Mesothelial cell of epicardium (in vitro differentiated cells): Measurements from ENCODE around the gene OR4D9. TPM values are rescaled to one million over a fixed set of nuclear protein-coding genes. Genes with fewer than 3 reads are reported as not detected.

Source experiments
- DNase-seq, 2 experiments: peaks; one replicate each; pipeline ENCODE4 v3.0.0; 2021; ENCODE audit warnings: low spot score in 2 of 2; ENCODE audit not compliant: unreplicated experiment in 2 of 2
- H3K27ac Mint-ChIP-seq: 2 replicates; pipeline ENCODE4 v1.8.0; 2021; ENCODE audit warnings: mixed read lengths
- H3K27me3 Mint-ChIP-seq: 2 replicates; pipeline ENCODE4 v1.8.0; 2021; ENCODE audit warnings: low read depth, mixed read lengths
- H3K36me3 Mint-ChIP-seq: 2 replicates; pipeline ENCODE4 v1.8.0; 2021; ENCODE audit warnings: mixed read lengths
- H3K4me1 Mint-ChIP-seq: 2 replicates; pipeline ENCODE4 v1.8.0; 2021; ENCODE audit warnings: mixed read lengths
- H3K4me3 Mint-ChIP-seq: 2 replicates; pipeline ENCODE4 v1.8.0; 2021; ENCODE audit warnings: mild to moderate bottlenecking, moderate library complexity, mixed read lengths
- H3K9me3 Mint-ChIP-seq: 2 replicates; pipeline ENCODE4 v1.8.0; 2021; ENCODE audit warnings: mixed read lengths
- total RNA-seq: library from RNA; stranded (reverse); gene quantifications from 3 replicates; pipeline ENCODE4 v1.2.1, GENCODE V29; 2021
- TF ChIP-seq, protein P1 (sequence below): fragments of 200-600 bp; sonication (generic); IDR thresholded peaks from one replicate; pipeline ENCODE4 v1.5.0; 2021; ENCODE audit warnings: antibody characterized with exemption; ENCODE audit not compliant: unreplicated experiment

The OR4D9 gene
- total RNA-seq, 1 donor from 2014 or later = not detected

DNA sequence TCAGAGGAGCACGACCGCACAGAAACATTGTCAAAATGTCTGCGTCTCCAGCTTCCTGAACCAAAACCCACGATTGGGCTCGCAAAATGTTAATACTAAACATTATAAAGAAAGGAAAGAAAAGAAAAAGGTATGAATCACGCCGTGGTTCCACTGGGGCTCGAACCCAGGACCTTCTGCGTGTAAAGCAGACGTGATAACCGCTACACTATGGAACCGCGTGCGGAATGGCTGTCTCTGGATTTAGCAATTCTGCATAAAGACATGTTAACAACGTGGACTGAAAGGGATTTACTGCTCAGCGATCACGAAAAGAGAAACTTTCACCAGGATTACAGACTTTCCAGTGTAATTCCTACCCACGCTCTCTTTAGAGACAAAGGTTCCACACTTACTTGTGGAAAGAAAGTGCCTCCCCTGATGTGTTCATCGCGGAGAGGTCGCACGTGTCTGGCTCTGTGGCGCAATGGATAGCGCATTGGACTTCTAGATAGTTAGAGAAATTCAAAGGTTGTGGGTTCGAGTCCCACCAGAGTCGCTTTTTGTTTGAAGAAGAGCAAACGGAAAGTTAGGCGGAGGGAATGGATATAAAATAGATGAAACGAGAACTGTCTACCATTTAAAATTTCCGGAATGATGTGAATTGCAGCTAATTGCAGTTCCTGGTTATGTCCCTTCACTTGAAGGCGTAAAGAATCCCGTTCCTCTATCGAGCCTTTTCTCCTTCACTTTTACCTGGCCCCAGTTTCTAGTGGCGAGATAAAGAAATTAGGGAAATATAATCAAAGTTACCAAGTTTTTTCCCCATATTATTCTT lies 39.7 kb downstream of the OR4D9 start:
- DNase-seq = peak; percentile 59 to 89
- no peaks in the 10 kb centered on the region for H3K9me3 Mint-ChIP-seq
- peak overlapping the region; percentile 90 for H3K4me3 Mint-ChIP-seq
- H3K36me3 Mint-ChIP-seq = no peaks in the 10 kb centered on the region
- H3K27ac Mint-ChIP-seq = peak overlapping the region; percentile 96
- TF ChIP-seq, protein P1, sequence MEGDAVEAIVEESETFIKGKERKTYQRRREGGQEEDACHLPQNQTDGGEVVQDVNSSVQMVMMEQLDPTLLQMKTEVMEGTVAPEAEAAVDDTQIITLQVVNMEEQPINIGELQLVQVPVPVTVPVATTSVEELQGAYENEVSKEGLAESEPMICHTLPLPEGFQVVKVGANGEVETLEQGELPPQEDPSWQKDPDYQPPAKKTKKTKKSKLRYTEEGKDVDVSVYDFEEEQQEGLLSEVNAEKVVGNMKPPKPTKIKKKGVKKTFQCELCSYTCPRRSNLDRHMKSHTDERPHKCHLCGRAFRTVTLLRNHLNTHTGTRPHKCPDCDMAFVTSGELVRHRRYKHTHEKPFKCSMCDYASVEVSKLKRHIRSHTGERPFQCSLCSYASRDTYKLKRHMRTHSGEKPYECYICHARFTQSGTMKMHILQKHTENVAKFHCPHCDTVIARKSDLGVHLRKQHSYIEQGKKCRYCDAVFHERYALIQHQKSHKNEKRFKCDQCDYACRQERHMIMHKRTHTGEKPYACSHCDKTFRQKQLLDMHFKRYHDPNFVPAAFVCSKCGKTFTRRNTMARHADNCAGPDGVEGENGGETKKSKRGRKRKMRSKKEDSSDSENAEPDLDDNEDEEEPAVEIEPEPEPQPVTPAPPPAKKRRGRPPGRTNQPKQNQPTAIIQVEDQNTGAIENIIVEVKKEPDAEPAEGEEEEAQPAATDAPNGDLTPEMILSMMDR = no peak
- H3K27me3 Mint-ChIP-seq = no peaks in the 10 kb centered on the region
- H3K4me1 Mint-ChIP-seq = peaks cover 24% of the 10 kb centered on the region

DNA sequence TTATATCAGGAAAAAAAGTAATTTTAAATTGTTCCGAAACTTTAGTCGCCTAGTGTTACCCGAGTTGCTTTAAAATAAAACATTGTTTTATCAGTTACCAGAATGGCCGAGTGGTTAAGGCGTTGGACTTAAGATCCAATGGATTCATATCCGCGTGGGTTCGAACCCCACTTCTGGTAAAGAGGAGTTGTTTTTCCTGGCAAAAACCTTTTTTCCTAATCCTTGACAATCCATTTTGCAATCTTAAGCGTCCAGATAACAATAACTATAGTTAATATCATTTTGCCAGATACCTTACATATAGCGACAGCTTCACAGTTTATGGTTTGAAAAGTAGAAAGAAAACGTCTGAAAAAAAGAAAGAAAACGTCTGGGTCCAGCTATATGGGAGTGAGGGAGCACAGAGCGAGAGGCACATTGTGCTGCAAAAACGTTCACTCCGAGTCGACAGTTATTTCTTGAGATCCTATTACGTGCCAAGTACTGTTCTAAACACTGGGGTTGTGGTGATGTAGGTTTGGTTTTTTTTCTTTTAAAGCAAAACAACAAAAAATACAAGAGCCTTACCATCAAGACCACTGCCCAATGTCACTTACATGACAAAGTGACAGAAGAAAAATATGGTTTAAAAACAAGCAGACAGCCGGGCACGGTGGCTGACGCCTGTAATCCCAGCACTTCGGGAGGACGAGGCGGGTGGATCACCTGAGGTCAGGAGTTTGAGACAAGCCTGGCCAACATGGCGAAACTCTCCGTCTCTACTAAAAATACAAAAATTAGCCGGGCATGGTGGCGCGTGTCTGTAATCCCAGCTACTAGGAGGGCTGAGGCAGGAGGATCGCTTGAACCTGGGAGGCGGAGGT lies 40.6 kb downstream of the OR4D9 start:
- H3K27ac Mint-ChIP-seq = peak overlapping the region; percentile 96
- TF ChIP-seq, protein P1 = no peak
- peaks cover 28% of the 10 kb centered on the region for H3K4me1 Mint-ChIP-seq
- no peaks in the 10 kb centered on the region for H3K9me3 Mint-ChIP-seq
- no peaks in the 10 kb centered on the region for H3K27me3 Mint-ChIP-seq
- no peak for DNase-seq
- no peaks in the 10 kb centered on the region for H3K36me3 Mint-ChIP-seq
- H3K4me3 Mint-ChIP-seq = peak overlapping the region; percentile 90

DNA sequence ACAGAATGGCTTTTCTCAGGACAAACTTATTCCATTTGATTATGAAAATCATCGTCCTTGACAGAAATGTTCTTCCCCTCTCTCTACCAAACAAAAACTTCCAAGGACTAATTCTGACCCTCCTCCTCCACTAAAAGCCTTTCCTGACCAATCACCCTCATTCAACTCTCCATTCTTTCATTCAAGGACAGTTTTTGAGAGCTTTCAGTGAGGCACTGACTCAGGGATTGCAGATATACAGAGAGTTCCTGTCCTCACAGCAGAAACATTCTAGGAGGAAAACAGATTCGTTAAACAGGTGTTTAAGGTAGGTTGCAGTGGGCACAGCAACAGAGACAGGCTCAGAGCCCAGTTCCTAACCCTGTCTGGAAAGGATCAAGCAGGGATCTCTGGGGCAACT lies 41.5 kb downstream of the OR4D9 start:
- no peaks in the 10 kb centered on the region for H3K27me3 Mint-ChIP-seq
- TF ChIP-seq, protein P1 = no peak
- H3K36me3 Mint-ChIP-seq = no peaks in the 10 kb centered on the region
- peaks cover 27% of the 10 kb centered on the region for H3K4me1 Mint-ChIP-seq
- H3K4me3 Mint-ChIP-seq = peak overlapping the region; percentile 54
- peak overlapping the region; percentile 75 for H3K27ac Mint-ChIP-seq
- no peaks in the 10 kb centered on the region for H3K9me3 Mint-ChIP-seq
- DNase-seq = no peak

DNA sequence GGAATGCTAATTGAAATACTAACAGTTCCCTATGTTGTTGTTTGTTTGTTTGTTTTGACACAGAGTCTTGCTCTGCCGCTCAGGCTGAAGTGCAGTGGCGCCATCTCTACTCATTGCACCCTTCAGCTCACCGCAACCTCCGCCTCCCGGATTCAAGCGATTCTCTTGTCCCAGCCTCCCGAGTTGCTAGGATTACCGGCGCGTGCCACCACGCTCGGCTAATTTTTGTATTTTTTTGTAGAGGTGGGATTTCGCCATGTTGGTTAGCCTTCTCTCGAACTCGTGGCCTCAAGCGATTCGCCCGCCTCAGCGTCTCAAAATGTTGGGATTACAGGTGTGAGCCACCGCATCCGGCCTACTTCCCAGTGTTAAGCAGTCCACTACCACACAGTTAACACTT lies 42.0 kb downstream of the OR4D9 start:
- H3K9me3 Mint-ChIP-seq = no peaks in the 10 kb centered on the region
- H3K27me3 Mint-ChIP-seq = no peaks in the 10 kb centered on the region
- H3K4me3 Mint-ChIP-seq = no peak overlapping the region
- H3K36me3 Mint-ChIP-seq = no peaks in the 10 kb centered on the region
- TF ChIP-seq, protein P1 = no peak
- no peak for DNase-seq
- peaks cover 24% of the 10 kb centered on the region for H3K4me1 Mint-ChIP-seq
- no peak overlapping the region for H3K27ac Mint-ChIP-seq

DNA sequence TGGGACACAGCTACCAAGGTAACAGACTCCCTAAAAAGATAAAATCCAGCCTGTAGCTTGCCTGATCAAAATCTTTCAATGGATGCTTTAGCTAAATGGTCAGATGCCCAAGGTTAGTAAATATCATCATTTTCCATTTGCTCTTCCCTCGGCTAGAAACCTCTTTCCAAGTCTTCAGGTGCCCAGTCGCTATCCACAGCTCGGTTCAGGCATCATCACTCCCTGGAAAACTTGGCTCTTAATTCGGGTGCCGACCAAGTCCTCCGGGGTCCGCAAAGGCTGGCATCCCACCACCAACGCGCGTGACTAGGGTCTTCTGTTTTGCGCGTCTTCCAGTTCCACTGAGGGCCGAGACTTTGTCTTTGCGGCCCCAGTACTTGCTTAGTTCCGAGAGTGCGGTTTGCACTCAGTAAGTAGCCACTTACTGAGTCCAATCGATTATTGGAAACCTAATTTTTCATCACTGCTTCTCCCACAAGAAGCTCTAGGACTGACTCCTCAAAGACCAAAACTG lies 44.3 kb downstream of the OR4D9 start:
- H3K27me3 Mint-ChIP-seq = peaks cover 2% of the 10 kb centered on the region
- H3K4me1 Mint-ChIP-seq = peaks cover 16% of the 10 kb centered on the region
- TF ChIP-seq, protein P1 = no peak
- no peaks in the 10 kb centered on the region for H3K9me3 Mint-ChIP-seq
- H3K27ac Mint-ChIP-seq = peak overlapping the region; percentile 85
- H3K4me3 Mint-ChIP-seq = peak overlapping the region; percentile 75
- H3K36me3 Mint-ChIP-seq = no peaks in the 10 kb centered on the region
- no peak for DNase-seq
